Calu3 (cell line): ENCODE measurements around the gene TNS1. TPM values are rescaled to one million over a fixed set of nuclear protein-coding genes. Genes with fewer than 3 reads are reported as not detected.

Experiments used
- BruUV-seq: library from RNA; stranded (reverse); fragments of 400-500 nt; replicated peaks from 2 replicates; lab custom pipeline; 2021; lab: Mats Ljungman, UMichigan
- CTCF ChIA-PET: fragments of 300-600 bp; sonication (Branson Sonifier 250); formaldehyde crosslinking; loops from one replicate; lab custom pipeline; 2022; ENCODE audit warnings: antibody characterized with exemption; lab: Charles Lee
- DNase-seq: peaks from one replicate; pipeline ENCODE4 v3.0.0; 2022
- H3K27ac Mint-ChIP-seq: one replicate; pipeline ENCODE4 v1.8.0; 2022; ENCODE audit warnings: mixed read lengths; ENCODE audit not compliant: unreplicated experiment
- H3K27me3 Mint-ChIP-seq: one replicate; pipeline ENCODE4 v1.8.0; 2022; ENCODE audit warnings: mixed read lengths; ENCODE audit not compliant: unreplicated experiment
- H3K36me3 Mint-ChIP-seq: one replicate; pipeline ENCODE4 v1.8.0; 2022; ENCODE audit warnings: mild to moderate bottlenecking, moderate library complexity, mixed read lengths; ENCODE audit not compliant: insufficient read depth, unreplicated experiment
- H3K4me1 Mint-ChIP-seq: one replicate; pipeline ENCODE4 v1.8.0; 2022; ENCODE audit warnings: mild to moderate bottlenecking, low read depth, mixed read lengths; ENCODE audit not compliant: unreplicated experiment
- H3K4me3 Mint-ChIP-seq: one replicate; pipeline ENCODE4 v1.8.0; 2022; ENCODE audit warnings: mild to moderate bottlenecking, low read depth, moderate library complexity, mixed read lengths; ENCODE audit not compliant: unreplicated experiment
- H3K9me3 Mint-ChIP-seq: one replicate; pipeline ENCODE4 v1.8.0; 2022; ENCODE audit warnings: low read depth, mixed read lengths; ENCODE audit not compliant: unreplicated experiment
- CTCF ChIP-seq: fragments of 200-600 bp; IDR thresholded peaks from one replicate; pipeline ENCODE4 v1.8.0; 2022; ENCODE audit warnings: antibody characterized with exemption; ENCODE audit not compliant: unreplicated experiment
- intact Hi-C: fragments of 100-400 bp; cut with micrococcal nuclease; formaldehyde crosslinking; loops from one replicate; pipeline ENCODE4 v1.10.0; 2022; ENCODE audit not compliant: unreplicated experiment
- total RNA-seq: library from RNA; stranded (reverse); gene quantifications from 2 replicates; pipeline ENCODE4 v1.2.3, GENCODE V29; 2022

Gene TNS1
- total RNA-seq, 1 experiment from 2014 or later, result 2.2 TPM

GRCh38 chr2:217953531-217953932, 49.3 kb downstream of the TNS1 start:
- TF ChIP-seq CTCF, result no peak
- Mint-ChIP-seq H3K36me3 (no peaks in the 10 kb centered on the region), H3K4me3 (no peak overlapping the region), H3K4me1 (no peaks in the 10 kb centered on the region), H3K27me3 (peaks cover 88% of the 10 kb centered on the region), H3K9me3 (no peaks in the 10 kb centered on the region), H3K27ac (no peak overlapping the region)
- DNase-seq, result no peak
- BruUV-seq, result no TSS peak
- intact Hi-C loops, result no loop called here
- CTCF ChIA-PET, result interaction anchor here (1.8 kb wide), 1 partner anchor 10 kb away, joined by 4 read pairs; no protein-coding TSS in a partner anchor

- H3K9me3 Mint-ChIP-seq, result no peaks in the 10 kb centered on the region
- no peak for DNase-seq
- H3K4me3 Mint-ChIP-seq, result no peak overlapping the region
- no peaks in the 10 kb centered on the region for H3K4me1 Mint-ChIP-seq
- no peak for TF ChIP-seq CTCF
- H3K27ac Mint-ChIP-seq, result no peak overlapping the region
- peaks cover 93% of the 10 kb centered on the region for H3K27me3 Mint-ChIP-seq
- intact Hi-C loops, result no loop called here
- H3K36me3 Mint-ChIP-seq, result no peaks in the 10 kb centered on the region
- BruUV-seq, result no TSS peak
- CTCF ChIA-PET, result interaction anchor here (1.8 kb wide), 1 partner anchor 10 kb away, joined by 4 read pairs; no protein-coding TSS in a partner anchor
These were observed 49.7 kb downstream of the TNS1 start for GRCh38 chr2:217953011-217953481.

- Mint-ChIP-seq H3K36me3 (no peaks in the 10 kb centered on the region), H3K27ac (no peak overlapping the region), H3K27me3 (peaks cover 99% of the 10 kb centered on the region), H3K4me1 (no peaks in the 10 kb centered on the region), H3K9me3 (no peaks in the 10 kb centered on the region), H3K4me3 (no peak overlapping the region)
- TF ChIP-seq CTCF, result no peak
- no TSS peak for BruUV-seq
- intact Hi-C loops, result no loop called here
- DNase-seq, result no peak
- CTCF ChIA-PET, result interaction anchor here (1.8 kb wide), 1 partner anchor 9 kb away, joined by 4 read pairs; no protein-coding TSS in a partner anchor
These were observed 50.4 kb downstream of the TNS1 start for GRCh38 chr2:217952409-217952808.

- no peaks in the 10 kb centered on the region for H3K4me1 Mint-ChIP-seq
- no peaks in the 10 kb centered on the region for H3K36me3 Mint-ChIP-seq
- no peak for TF ChIP-seq CTCF
- DNase-seq, result no peak
- intact Hi-C loops, result no loop called here
- no peaks in the 10 kb centered on the region for H3K9me3 Mint-ChIP-seq
- CTCF ChIA-PET, result interaction anchor here (1.8 kb wide), 1 partner anchor 8 kb away, joined by 4 read pairs; no protein-coding TSS in a partner anchor
- no peak overlapping the region for H3K4me3 Mint-ChIP-seq
- no peak overlapping the region for H3K27ac Mint-ChIP-seq
- H3K27me3 Mint-ChIP-seq, result peaks cover 100% of the 10 kb centered on the region
- no TSS peak for BruUV-seq
These were observed 51.1 kb downstream of the TNS1 start for GRCh38 chr2:217951521-217952247.
